HG03066 (cell line): ENCODE results near the gene APRT.

Experiments
- ATAC-seq: cut with Tn5 transposase; IDR thresholded peaks from one replicate; pipeline ENCODE4 v1.9.1; 2021; ENCODE audit warnings: low read depth; ENCODE audit not compliant: unreplicated experiment

The APRT gene

GRCh38 chr16:88809676-88810165 is 2.0 kb downstream of the APRT start:
- no peak for ATAC-seq

DNA sequence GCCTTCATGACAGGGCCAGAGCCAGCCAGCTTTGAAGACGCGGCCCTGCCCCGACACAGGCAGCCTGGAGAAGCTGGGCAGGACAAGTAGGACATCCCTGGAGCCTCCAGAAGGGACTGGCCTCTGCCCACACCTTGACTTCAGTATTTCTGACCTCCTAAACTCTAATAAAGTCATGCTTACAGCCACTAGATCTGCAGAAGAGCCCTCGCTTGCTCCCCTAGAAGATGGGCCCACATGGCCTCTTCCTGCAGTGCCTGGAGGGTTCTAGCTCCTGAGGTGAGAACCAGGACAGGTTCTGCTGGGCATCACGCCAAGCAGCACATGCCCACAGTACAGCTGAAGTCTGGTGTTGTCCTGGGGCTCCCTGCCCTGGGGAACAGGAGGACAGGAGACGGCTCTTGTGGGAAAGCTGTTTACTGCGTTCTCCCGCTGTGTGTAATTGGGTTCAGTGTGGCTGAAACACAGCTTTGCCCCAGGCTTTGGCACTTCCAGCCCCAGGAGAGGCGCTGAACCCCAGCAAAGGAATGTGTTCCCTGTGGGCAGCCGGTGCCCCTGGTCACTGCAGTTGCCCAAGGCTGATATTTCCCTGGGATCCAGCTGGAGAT is 2.6 kb downstream of the APRT start:
- ATAC-seq, result no peak

GRCh38 chr16:88807626-88808453 is 3.9 kb downstream of the APRT start:
- no peak for ATAC-seq

DNA sequence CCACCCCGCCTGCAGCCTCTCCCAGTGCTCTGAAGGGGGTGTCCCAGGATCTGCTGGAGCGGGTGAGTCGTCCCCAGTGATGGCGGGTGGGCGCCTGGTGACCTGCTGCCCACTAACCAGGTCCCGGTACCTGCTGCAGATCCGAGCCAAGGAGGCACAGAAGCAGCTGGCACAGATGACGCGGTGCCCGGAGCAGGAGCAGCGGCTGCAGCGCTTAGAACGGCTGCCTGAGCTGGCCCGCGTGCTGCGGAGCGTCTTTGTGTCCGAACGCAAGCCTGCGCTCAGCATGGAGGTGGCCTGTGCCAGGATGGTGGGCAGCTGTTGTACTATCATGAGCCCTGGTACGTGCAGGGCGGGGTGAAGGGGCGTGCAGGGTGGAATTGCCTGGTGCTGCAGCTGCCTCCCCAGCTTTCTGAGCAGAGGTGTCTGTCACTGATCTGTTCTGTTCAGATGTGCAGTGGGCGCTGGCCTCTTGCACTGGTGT is 4.5 kb downstream of the APRT start:
- no peak for ATAC-seq

GRCh38 chr16:88806491-88807111 is 5.1 kb downstream of the APRT start:
- no peak for ATAC-seq

GRCh38 chr16:88805887-88806393 is 5.8 kb downstream of the APRT start:
- no peak for ATAC-seq

DNA sequence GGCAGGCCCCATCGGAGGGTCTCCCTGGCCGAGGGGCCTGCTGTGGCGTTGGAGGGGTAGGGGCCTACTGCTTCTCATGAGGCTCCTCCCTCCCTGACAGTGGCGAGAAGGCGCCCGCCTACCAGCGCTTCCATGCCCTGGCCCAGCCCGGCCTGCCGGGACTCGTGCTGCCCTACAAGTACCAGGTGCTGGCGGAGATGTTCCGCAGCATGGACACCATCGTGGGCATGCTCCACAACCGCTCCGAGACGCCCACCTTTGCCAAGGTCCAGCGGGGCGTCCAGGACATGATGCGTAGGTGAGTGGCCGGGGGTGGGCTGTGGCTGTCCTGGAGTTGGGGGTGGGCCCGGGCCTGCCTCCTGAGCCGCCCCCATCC is 6.4 kb downstream of the APRT start:
- ATAC-seq, result no peak

DNA sequence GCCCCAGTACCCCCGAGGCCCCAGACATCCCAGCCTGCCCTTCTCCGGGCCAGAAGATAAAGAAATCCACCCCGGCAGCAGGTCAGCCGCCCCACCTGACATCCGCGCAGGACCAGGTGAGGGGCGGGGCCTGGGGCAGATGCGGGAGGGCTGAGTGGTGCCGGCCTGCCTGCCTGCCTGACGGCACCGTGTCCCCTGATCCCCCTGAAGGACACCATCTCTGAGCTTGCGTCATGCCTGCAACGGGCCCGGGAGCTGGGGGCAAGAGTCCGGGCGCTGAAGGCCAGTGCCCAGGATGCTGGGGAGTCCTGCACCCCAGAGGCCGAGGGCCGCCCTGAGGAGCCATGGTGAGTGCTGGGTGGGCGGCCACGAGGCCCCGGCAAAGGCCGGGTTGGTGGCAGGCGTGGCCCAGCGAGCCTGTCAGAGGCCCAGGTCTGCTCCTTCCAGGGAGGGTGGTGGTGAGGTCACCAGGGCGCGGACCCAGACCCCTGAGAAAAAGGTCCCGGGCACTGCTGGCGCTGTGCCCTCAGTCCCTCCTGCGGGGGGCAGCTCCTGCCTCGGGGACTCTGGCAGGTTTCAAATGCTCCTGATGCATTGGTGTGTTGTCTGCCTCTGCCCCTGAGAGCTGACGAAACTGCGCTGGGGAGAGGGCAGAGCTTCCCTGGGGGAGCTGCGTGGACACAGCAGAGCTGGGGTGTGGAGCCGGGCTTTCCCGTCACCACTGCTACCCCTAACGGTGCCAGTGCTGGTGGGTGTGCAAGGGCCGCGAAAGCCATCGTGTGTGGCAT is 7.0 kb downstream of the APRT start:
- ATAC-seq, result no peak

- no peak for ATAC-seq
Measured at GRCh38 chr16:88804173-88804551, 7.6 kb downstream of the APRT start.

DNA sequence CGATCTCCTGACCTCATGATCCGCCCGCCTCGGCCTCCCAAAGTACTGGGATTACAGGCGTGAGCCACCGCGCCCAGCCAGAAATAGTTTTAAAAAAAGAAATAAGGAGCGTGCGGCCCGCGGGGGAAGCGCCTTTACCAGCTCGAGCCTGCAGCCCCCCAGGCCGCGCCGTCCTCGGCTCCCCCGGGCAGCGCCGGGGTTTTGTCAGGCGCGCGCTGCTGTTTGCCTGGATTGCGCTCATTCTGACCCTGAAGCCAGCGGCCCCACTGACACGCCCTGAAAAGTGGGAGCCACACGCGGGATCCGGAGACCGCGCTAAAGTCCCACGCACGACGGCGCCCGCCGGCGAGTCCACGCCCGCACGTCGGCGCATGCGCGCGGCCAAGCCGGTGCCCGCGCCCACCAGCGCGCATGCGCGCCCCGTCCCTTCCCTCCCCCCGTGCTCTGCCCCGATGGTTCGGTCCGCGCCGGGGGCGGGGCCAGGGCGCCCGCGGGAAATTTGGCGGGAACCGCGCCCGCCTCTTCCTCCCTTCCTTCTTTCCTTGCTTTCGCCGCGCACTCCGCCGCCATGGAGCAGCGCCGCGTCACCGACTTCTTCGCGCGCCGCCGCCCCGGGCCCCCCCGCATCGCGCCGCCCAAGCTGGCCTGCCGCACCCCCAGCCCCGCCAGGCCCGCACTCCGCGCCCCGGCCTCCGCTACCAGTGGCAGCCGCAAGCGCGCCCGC is 8.3 kb downstream of the APRT start, which contains the start of gene CDT1:
Gene CDT1 (plus strand): TSS at position 526 of the 724 bp plus-strand sequence. CDS start 43 bp downstream, at position 569.
- ATAC-seq, result peak; percentile 48

GRCh38 chr16:88800277-88800592 is 11.5 kb downstream of the APRT start:
- no peak for ATAC-seq

DNA sequence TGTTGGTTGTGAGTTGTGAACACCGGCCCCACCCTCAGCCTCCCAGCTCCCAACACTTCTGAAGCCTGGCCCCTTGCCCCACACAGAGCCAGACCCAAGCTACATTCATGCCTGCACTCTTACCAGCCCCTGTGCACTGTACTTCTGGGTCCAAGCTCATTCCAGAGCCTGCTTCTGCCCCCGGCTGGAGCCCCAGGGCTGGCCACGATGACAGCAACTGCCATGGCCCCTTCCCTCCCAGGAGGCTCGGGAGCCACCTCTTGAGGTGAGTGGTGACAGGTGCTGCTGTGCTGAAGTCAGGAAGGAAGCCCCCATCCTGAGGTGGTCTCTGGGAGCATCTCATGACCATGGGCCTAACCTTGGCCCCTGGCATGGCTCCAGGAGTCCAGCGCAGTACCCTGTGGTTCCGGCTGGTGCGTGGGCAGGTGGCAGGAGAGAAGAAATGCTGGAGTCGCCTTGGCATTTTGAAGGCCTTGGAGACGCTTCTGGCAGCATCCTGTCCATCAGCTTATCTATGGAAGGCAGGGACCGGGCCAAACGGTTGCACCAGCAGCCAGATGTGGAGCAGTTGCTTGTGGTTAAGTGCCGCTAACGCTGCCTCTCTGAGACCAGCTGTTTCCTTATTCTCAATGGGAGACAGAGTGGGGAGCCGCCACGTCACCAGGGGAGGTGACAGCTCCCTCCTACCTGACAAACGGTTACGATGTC is 12.0 kb downstream of the APRT start:
- ATAC-seq, result no peak

- no peak for ATAC-seq
Measured at GRCh38 chr16:88798772-88799455, 12.8 kb downstream of the APRT start.

DNA sequence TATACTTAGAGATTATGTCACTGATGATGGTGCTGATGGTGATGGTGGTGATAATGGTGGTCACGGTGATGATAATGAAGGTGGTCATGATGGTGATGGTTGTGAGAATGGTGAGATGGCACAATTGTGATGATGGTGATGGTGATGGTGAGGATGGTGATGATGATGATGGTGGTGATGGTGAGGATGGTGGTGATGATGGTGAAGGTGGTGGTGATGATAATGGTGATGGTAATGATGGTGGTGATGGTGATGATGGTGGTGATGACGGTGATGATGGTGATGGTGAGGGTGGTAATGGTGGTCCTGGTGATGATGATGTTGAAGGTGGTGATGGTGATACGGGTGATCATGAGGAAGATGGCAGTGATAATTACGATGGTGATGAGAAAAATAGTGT is 13.7 kb downstream of the APRT start:
- ATAC-seq, result no peak

DNA sequence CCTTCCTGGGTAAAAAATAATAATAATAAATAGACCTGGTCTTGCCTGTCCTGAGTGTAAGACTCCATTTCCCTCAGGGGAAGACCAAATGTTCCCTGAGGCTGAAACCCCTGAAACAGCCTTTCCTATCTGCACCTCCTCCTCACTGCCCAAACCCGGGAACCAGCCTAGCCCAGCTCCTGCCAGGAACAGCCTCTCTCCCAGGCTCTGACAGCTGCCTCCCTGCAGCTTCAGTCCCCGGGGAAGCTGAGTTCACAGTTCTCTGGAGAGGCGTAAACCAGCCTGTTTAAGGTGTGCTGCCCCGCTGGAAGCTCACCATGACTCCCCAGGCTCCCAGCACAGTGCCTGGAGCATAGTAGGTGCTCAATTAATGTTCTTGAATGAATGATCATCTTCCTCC is 15.4 kb downstream of the APRT start:
- no peak for ATAC-seq

DNA sequence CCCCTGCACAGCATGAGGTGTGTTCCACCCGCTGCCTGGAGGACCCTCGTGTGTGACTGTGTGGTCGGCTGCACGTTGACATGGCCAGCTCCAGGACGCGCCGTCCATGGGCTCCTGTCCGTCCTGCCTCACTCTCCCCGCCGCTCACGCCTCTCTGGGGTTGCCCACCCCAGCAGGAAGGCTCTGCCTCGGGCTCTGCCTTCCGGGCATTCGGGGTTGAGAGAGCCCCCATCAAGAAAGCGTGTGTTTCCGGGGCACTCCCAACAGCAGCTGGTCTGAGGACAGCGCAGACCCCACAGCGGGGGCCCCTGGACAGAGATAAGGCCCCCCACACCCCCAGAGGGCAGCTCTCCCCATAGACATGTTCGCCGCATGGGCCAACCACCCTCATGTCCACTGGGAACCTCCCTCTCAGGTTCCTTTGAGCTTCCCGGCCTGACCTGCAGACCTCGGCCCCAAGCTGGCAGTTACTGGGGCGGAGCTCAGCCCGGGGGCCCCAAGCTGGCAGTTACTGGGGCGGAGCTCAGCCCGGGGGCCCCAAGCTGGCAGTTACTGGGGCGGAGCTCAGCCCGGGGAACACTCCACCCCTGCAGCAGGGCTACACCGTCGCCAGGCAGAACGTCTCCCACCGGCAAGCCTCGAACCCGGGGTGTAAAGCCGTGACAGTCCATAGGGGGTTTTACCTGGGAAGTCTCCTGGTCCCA is 18.3 kb downstream of the APRT start:
- ATAC-seq, result no peak

- ATAC-seq, result no peak
Measured at GRCh38 chr16:88792668-88793250, 19.0 kb downstream of the APRT start.

DNA sequence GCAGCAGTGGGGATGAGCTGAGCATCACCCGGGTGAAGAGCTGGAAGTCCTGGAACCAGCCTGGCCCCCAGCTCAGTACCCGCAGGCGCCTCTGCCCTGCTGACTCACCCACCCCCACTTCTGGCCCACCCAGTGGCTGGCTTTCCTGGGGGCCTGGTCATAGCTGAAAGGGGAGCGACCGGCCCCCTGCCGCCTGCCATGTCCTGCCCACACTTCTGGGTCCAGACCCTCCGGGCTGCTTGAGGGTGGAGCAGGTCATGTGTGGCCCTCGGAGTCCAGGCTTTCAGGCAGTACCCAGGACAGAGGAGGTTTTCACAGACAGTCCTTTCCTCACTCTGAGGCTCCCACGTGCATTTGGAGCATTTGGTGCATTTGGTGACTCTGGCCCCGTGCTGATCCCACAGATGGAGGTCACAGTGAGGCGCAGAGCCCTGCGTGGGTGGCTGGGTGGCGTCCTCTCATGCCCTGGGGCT is 19.6 kb downstream of the APRT start:
- ATAC-seq, result no peak
